Hepatocyte (in vitro differentiated cells): ENCODE data around the gene DNAAF8.

ENCODE experiments used
- CTCF ChIP-seq: fragments of 200-600 bp; sonication (generic); IDR thresholded peaks from 2 replicates; pipeline ENCODE4 v1.5.1; 2016; ENCODE audit warnings: antibody characterized with exemption, mild to moderate bottlenecking; ENCODE audit not compliant: poor library complexity
- EZH2 ChIP-seq: fragments of 200-600 bp; sonication (generic); IDR thresholded peaks from 2 replicates; pipeline ENCODE4 v1.6.1; 2016; ENCODE audit warnings: antibody characterized with exemption, mild to moderate bottlenecking, borderline replicate concordance
- EZH2phosphoT487 ChIP-seq: fragments of 200-600 bp; sonication (generic); IDR thresholded peaks from one replicate; pipeline ENCODE4 v1.6.1; 2018; ENCODE audit warnings: antibody characterized with exemption, mild to moderate bottlenecking, low read depth, moderate library complexity; ENCODE audit not compliant: unreplicated experiment, severe bottlenecking

GRCh38 chr16:4771646-4772045, 37.3 kb downstream of the DNAAF8 start:
- TF ChIP-seq CTCF (no peak), EZH2 (no peak), EZH2phosphoT487 (no peak)
